GM18951 (cell line): ENCODE measurements around the gene KIF20B.
"Not testable (repeated sequence)": the region's sequence is repeated elsewhere in the genome, so short reads cannot be mapped to it uniquely, and the experiment has no call there.

ENCODE experiments used
- POLR2A ChIP-seq: IDR thresholded peaks from 4 replicates; pipeline ENCODE4 v1.6.1; 2011; ENCODE audit warnings: mild to moderate bottlenecking; ENCODE audit not compliant: insufficient read length, insufficient read depth; ENCODE audit errors: extremely low read depth
- in situ Hi-C: fragments of 300-500 bp; cut with MboI; formaldehyde crosslinking; loops from one replicate; pipeline ENCODE4 v1.12.0; 2022; ENCODE audit warnings: low sequenced_read_pairs, mixed read lengths, inconsistent platforms; ENCODE audit not compliant: unreplicated experiment

Gene KIF20B

DNA sequence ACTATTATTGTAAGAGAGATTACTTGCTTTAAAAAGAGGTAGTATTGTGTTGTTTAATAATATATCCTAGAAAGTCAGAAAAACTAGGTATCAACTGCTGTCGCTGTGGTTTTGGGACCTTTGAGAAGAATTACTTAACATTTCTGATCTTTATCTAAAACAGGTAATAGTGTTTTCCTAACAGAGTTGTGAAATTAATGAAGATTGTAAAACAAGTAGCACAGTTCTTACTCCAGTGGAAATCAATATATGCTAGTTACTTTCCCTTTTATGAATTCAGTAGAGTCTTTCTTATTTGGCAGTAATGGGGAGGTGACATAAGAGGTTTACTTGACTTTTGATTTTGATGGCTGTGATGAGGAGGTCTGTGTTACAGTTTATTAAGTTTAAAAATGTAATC lies 58.1 kb downstream of the KIF20B start:
- in situ Hi-C loops: no loop called here
- no peak for TF ChIP-seq POLR2A

DNA sequence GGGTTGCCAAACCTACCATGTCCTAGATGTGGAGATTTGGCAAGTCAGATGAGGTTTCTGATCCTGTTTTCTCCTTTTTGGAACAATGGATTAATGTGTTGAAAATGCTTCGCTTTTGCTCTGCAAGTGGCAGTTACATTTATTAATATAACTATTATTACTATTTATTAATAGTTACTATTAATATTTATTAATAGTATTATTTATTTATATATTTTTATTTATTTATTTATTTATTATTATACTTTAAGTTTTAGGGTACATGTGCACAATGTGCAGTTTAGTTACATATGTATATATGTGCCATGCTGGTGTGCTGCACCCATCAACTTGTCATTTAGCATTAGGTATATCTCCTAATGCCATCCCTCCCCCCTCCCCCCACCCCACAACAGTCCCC lies 62.3 kb downstream of the KIF20B start:
- in situ Hi-C loops: not testable (repeated sequence)

DNA sequence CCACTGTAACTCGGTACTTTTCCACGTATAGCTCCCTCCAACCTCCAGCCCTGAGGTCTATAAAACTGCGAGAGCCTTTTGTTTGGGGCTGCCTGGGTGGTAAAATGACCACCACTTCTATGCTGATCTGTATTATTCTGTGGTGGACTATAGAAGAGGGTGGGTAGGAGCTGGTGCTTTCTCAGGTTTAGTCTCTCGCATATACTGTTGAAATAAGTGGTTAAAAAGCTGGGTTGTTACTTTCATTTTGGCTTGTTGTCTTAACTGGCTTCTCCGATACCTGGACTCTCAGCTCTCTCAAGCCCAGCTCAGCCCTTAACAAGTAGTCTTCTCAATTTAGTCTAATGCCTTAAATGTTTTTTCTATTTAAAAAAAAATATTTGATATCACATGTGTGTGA lies 70.3 kb downstream of the KIF20B start:
- no peak for TF ChIP-seq POLR2A

DNA sequence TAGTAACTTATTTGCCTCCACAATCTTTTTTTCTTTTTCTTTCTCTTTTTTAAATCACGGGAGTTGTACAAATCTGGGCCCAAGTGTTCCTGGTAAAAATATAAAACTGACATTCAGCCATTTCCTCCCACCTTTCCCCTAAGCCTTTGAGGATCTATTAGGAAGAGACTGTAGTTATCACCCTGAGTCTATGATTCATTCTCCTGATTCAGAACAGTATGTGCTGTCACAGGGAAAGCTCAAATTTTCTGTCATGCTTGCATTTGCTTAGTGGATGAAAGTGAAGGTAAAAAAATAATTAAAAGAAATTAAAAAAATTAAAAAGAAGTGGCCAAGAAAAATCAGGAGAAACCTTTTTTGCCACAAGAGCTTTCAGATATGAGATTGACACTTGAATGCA lies 71.7 kb downstream of the KIF20B start:
- TF ChIP-seq POLR2A: no peak
- in situ Hi-C loops: no loop called here

More for the DNA sequence above, 70.3 kb downstream of the KIF20B start:
- in situ Hi-C loops: no loop called here

DNA sequence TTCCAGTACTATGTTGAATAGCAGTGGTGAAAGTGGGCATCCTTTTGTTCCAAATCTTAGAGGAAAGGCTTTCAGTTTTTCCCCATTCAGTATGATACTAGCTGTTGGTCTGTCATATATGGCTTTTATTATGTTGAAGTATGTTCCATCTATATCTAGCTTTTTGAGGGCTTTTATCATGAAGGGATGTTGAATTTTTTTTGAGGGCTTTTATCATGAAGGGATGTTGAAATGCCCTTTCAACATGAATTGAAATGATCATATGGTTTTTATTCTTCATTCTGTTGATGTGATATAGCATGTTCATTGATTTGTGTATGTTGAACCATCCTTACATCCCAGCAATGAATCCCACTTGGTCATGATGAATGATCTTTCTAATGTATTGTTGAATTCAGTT lies 75.3 kb downstream of the KIF20B start:
- TF ChIP-seq POLR2A: no peak
- in situ Hi-C loops: loop anchor here (25.0 kb wide), 3 partner anchors 811 to 1086 kb away; partner anchors contain the start of genes HTR7 and RPP30

DNA sequence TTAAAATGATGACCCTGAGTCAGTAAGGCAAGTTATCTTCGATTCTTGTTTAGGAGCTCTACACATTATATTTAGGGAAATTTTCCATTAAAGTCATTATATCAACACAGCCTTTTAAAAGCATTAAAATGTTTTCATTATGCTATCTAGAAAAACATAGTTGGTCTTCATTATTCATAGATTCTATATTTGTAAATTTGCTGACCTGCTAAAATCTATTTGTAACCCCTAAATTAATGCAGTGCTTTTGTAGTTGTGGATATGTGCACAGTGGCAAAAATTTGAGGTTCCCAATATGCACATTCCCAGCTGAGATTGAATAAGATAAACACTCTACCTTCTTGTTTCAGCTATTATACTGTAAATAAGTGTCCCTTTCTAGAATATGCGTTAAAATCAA lies 81.1 kb downstream of the KIF20B start:
- TF ChIP-seq POLR2A: no peak
- in situ Hi-C loops: loop anchor here (25.0 kb wide), 3 partner anchors 805 to 1080 kb away; partner anchors contain the start of genes HTR7 and RPP30

DNA sequence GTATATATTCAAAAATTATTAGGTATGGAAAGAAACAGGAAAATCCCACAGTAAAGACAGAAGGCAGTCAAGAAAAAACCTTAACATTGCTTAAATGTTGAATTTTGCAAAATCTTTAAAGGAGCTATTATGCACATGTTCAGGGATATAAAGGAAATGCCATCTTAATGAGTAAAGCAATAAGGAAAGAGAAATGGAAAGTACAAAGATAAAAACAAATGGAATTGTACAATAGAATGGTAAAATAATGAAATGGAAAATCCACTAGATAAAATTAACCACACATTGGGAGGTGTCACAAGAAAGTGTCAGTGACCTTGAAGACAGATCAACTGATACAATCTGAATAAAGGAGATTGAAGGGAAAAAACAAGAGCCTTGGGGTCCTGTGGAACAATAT lies 82.0 kb downstream of the KIF20B start:
- in situ Hi-C loops: loop anchor here (25.0 kb wide), 3 partner anchors 804 to 1079 kb away; partner anchors contain the start of genes HTR7 and RPP30
- no peak for TF ChIP-seq POLR2A

DNA sequence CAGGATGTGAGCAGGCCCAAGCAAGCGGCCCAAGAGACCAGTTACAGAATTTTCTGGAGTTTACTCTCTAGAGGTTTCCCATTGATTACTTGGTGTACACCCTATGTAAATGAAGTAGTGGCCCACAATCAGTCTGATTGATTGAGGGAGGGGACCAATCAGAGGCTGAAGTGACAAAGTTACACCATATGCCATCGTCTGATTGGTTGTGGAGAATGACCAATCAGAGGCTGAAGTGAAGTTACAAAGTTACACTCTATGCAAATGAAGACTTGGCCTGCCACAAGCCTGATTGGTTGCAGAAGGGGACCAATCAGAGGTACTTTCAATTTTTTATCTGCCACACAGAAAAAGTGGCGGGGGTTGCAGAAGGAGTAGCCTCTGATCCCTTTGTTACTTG lies 83.7 kb downstream of the KIF20B start:
- in situ Hi-C loops: loop anchor here (25.0 kb wide), 3 partner anchors 802 to 1077 kb away; partner anchors contain the start of genes HTR7 and RPP30
- TF ChIP-seq POLR2A: no peak

DNA sequence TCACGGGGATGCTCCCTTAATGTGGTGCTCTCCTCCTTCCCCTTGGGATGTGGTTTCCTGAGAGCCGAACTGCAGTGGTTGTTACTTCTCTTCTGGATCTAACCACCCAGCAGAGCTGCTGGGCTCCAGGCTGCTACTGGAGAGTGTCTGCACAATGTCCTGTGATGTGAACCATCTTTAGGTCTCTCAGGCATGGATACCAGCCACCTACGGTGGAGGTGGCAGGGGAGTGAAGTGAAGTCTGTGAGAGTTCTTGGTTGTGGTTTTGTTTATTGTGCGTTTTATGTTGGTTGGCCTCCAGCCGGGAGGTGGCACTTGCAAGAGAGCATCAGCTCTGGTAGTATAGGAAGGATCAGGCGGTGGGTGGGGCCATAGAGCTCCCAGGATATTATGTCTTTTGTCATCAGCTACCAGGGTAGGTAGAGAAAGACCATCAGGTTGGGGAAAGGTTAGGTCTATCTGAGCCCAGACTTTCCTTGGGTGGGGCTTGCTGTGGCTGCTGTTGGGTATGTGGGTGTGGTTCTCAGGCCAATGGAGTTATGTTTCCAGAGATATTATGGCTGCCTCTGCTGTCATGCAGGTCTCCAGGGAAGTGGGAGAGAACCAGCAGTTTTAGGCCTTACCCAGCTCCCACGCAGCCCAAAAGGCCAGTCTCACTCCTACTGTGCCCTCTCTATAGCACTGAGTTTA lies 87.9 kb downstream of the KIF20B start:
- TF ChIP-seq POLR2A: no peak
- in situ Hi-C loops: loop anchor here (25.0 kb wide), 3 partner anchors 798 to 1073 kb away; partner anchors contain the start of genes HTR7 and RPP30

DNA sequence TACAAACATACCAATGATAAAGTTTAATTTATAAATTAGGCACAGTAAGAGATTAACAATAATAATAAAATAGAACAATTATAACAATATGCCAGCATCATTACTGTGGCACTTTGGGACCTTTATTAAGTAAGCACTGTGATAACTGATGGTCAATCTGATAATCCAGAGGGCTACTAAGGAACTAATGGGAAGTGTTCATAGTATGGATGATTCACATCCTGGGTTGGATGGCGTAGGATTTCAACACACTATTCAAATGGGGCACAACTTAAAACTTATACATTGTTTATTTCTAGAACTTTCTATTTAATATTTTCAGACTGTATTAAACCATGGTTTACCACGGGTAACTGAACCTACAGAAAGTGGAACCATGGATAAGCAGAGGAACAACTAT lies 90.8 kb downstream of the KIF20B start:
- in situ Hi-C loops: loop anchor here (25.0 kb wide), 3 partner anchors 795 to 1070 kb away; partner anchors contain the start of genes HTR7 and RPP30

DNA sequence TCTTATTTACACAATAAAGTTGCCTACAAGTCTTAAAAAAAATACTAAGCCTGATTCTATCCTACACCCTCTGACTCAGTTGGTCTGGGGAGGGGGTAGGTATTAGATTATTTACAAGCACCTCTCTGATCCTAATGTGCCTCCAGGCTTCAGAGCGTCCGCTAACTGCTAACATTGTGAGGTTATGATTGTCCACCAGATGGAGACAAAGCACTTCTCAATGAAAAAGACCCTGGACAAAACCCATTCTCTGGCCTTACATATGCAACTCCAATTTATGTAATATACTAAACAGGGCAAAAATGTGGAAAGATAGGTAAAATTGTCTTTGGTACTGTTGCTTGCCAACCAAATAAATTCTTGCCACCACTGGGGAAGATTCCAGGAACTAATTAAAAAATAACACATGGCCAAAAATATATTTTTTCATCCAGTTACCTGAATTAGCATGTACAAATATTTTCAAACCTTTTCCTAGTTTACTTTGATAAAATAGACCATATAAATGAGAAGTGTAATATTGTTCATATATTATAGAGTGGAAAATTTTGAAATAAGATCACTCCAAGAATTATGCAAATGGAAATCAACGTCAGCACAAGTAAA lies 92.4 kb downstream of the KIF20B start:
- no peak for TF ChIP-seq POLR2A
- in situ Hi-C loops: loop anchor here (25.0 kb wide), 3 partner anchors 794 to 1069 kb away; partner anchors contain the start of genes HTR7 and RPP30

More for the DNA sequence above, 90.8 kb downstream of the KIF20B start:
- no peak for TF ChIP-seq POLR2A

DNA sequence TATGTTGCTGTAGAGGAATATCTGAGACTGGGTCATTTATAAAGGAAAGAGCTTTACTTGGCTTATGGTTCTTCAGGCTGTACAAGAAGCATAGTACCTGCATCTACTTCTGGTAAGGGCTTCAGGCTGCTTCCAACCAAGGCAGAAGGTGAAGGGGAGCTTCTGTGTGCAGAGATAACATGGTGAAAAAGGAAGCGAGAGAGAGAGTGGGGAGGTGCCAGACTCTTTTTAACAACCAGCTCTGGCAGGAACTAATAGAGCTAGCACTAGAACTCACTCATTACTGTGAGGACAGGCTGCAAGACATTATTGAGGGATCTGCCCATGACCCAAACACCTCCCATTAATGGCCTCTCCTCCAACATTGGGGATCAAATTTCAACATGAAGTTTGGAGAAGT lies 94.5 kb downstream of the KIF20B start:
- in situ Hi-C loops: loop anchor here (25.0 kb wide), 3 partner anchors 791 to 1066 kb away; partner anchors contain the start of genes HTR7 and RPP30
- TF ChIP-seq POLR2A: no peak

DNA sequence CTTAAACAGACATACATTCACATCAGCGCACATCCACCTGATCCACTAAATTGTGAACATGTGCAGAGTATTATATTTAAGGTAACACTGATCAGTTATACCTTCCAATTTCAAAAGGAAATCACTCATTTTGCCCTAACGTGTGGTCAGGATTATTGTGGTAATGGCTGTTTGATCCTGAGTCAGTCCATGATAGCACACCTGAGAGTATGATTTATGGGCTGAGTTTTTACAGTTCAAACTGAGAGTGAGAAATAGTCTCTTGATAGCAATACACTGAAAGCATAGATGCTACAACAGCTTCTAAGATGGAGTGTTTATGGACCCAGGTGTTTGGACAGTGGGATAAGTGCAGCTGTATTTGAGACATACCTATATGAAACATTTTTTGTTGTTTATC lies 96.7 kb downstream of the KIF20B start:
- TF ChIP-seq POLR2A: no peak
- in situ Hi-C loops: loop anchor here (25.0 kb wide), 3 partner anchors 789 to 1064 kb away; partner anchors contain the start of genes HTR7 and RPP30
